ENCODE data around the gene KSR1. TPM values are rescaled to one million over a fixed set of nuclear protein-coding genes. Genes with fewer than 3 reads are reported as not detected.
"Not testable (repeated sequence)": the region's sequence is repeated elsewhere in the genome, so short reads cannot be mapped to it uniquely, and the experiment has no call there.

The KSR1 gene
- total and polyA plus RNA-seq, 2 of the 4 experiments (the other 2 are of a cell fraction) = 12.5 to 21.9 TPM

DNA sequence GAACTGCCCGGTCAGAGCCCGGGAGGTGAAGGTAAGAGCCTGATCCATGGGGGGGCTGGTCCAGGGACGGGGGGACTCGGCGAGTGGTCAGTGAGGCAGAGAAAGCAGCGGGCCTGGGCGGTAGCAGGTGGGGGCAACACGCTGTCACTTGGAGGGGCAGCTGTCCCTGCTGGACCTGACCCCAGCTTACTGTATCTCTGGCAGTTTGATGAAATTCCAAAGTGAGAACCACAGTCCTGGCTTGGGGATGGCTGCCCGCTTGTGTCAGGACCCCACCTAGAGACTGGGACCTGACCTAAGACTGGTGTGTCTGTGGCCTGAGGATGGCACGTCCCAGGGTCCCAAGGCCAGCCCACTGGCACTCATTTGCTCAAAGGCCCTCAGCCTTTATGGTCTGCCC is 35.1 kb upstream of the KSR1 start:
- intact Hi-C loops (cut with micrococcal nuclease) = no loop called here
- ChIA-PET CTCF (no interaction called here), POLR2A (ENCODE audit: unreplicated experiment) (no interaction called here)
- Histone ChIP-seq H3K27me3 (ENCODE audit: control insufficient read depth, insufficient read depth, low read length) (peaks cover 5% of the 10 kb centered on the region), H4K8ac (ENCODE audit: low read depth in 2 of 2, low read length in 2 of 2) (no peak overlapping the region), H3K4me3 (ENCODE audit: insufficient read depth, low read depth, low read length) (no peak overlapping the region), H3K9me1 (ENCODE audit: insufficient read depth, low read length) (no peaks in the 10 kb centered on the region), H4K91ac (ENCODE audit: insufficient read depth, low read depth, low read length) (no peak overlapping the region), H3K79me1 (ENCODE audit: low read depth in 1 of 2, low read length in 2 of 2) (no peaks in the 10 kb centered on the region), H4K20me1 (ENCODE audit: insufficient read depth, low read length) (no peaks in the 10 kb centered on the region; the same call in 1 of the 2 replicates), H3K23ac (ENCODE audit: low read depth, low read length) (no peak overlapping the region), H2BK20ac (ENCODE audit: low read depth, low read length) (no peak overlapping the region), H3K4me2 (ENCODE audit: low read depth, low read length) (no peak overlapping the region), H3K18ac (ENCODE audit: low read depth, low read length) (no peak overlapping the region), H2AFZ (replicated peaks; ENCODE audit: low read length, poor library complexity) (no peak overlapping the region), H2BK120ac (ENCODE audit: low read depth, low read length) (no peak overlapping the region), H2AK5ac (ENCODE audit: low read depth, low read length) (no peak overlapping the region), H3K14ac (replicated peaks; ENCODE audit: low read depth, low read length) (no peak overlapping the region), H2BK15ac (ENCODE audit: low read depth, low read length) (no peak overlapping the region), H2BK5ac (ENCODE audit: low read depth, low read length, poor library complexity, severe bottlenecking) (no peak overlapping the region), H3K4me1 (ENCODE audit: control insufficient read depth, insufficient read depth, low read length) (no peaks in the 10 kb centered on the region), H2AK9ac (replicated peaks; ENCODE audit: low read depth, low read length, poor library complexity) (no peak overlapping the region), H3K36me3 (ENCODE audit: control insufficient read depth, insufficient read depth, low read length) (no peaks in the 10 kb centered on the region), H3K27ac (ENCODE audit: insufficient read depth, low read length) (no peak overlapping the region), H3K9ac (ENCODE audit: low read depth, low read length) (no peak overlapping the region), H3K9me3 (ENCODE audit: control insufficient read depth, insufficient read depth, low read length) (no peaks in the 10 kb centered on the region), H3K4ac (ENCODE audit: low read depth, low read length) (no peak overlapping the region), H3K56ac (ENCODE audit: extremely low read depth, insufficient read depth, low read length) (no peak overlapping the region), H4K5ac (ENCODE audit: low read depth, low read length) (no peak overlapping the region)
- TF ChIP-seq MXI1 (IDR thresholded peaks at IDR 0.05; ENCODE audit: borderline replicate concordance, low read depth, low read length) (no peak), RFX5 (IDR thresholded peaks at IDR 0.05; ENCODE audit: low read depth, low read length) (no peak), SMC3 (IDR thresholded peaks at IDR 0.05; ENCODE audit: low read depth, low read length) (no peak), CHD1 (IDR thresholded peaks at IDR 0.05; ENCODE audit: low read depth, low read length) (no peak), POLR2A (IDR thresholded peaks at IDR 0.05; ENCODE audit: low read depth, low read length) (no peak), NFE2L2 (IDR thresholded peaks at IDR 0.05; ENCODE audit: low read depth, low read length) (no peak), FOS (IDR thresholded peaks at IDR 0.05; ENCODE audit: low read depth, low read length) (no peak)
- TF ChIP-seq, protein P1, sequence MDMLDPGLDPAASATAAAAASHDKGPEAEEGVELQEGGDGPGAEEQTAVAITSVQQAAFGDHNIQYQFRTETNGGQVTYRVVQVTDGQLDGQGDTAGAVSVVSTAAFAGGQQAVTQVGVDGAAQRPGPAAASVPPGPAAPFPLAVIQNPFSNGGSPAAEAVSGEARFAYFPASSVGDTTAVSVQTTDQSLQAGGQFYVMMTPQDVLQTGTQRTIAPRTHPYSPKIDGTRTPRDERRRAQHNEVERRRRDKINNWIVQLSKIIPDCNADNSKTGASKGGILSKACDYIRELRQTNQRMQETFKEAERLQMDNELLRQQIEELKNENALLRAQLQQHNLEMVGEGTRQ (IDR thresholded peaks at IDR 0.05; ENCODE audit: low read depth, low read length) = no peak
- no TSS peak for BruUV-seq (replicated peaks)
- WGBS, 2 experiments (ENCODE audit: extremely low coverage in 2 of 2, insufficient read length in 1 of 2) = no CpG with 5 or more reads among the region's 10 CpGs
- ATAC-seq (ENCODE audit: low read depth) = no peak
- dilution Hi-C loops (cut with HindIII; ENCODE audit: low sequenced_read_pairs, unreplicated experiment) = no loop called here
- DNase-seq = no peak
- in situ Hi-C loops (cut with MboI; ENCODE audit: low sequenced_read_pairs) = no loop called here

DNA sequence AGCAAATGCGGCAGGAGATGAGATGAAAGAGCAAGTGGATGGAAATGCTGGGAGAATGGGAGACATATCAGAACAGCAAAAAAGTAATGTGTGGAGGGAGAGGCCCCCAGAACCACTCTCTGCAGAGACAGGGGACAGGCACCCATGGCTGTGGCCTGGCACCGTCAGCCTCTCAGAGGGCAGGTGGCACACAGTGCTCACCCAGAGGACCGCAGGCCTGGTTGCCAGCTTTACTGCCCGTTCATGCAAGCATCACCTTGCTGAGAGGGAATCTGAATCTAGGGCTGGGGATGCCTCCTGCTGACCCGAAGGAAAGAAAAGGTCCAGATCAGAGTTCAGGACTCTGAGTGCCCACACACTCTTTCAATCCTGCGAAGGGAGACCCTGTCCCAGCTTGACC is 34.6 kb upstream of the KSR1 start:
- CTCF ChIA-PET; H2AK9ac ChIP-seq (replicated peaks; ENCODE audit: low read depth, low read length, poor library complexity); H2BK15ac ChIP-seq (ENCODE audit: low read depth, low read length); H3K9ac ChIP-seq (ENCODE audit: low read depth, low read length); H2BK20ac ChIP-seq (ENCODE audit: low read depth, low read length); H4K8ac ChIP-seq (ENCODE audit: low read depth in 2 of 2, low read length in 2 of 2); H3K9me1 ChIP-seq (ENCODE audit: insufficient read depth, low read length); H3K14ac ChIP-seq (replicated peaks; ENCODE audit: low read depth, low read length); H2AFZ ChIP-seq (replicated peaks; ENCODE audit: low read length, poor library complexity); H4K91ac ChIP-seq (ENCODE audit: insufficient read depth, low read depth, low read length); H2BK5ac ChIP-seq (ENCODE audit: low read depth, low read length, poor library complexity, severe bottlenecking); H3K4me1 ChIP-seq (ENCODE audit: control insufficient read depth, insufficient read depth, low read length); BruUV-seq (replicated peaks); POLR2A ChIA-PET (ENCODE audit: unreplicated experiment); ATAC-seq (ENCODE audit: low read depth); H3K36me3 ChIP-seq (ENCODE audit: control insufficient read depth, insufficient read depth, low read length); intact Hi-C loops (cut with micrococcal nuclease); in situ Hi-C loops (cut with MboI; ENCODE audit: low sequenced_read_pairs); H2BK120ac ChIP-seq (ENCODE audit: low read depth, low read length); H3K56ac ChIP-seq (ENCODE audit: extremely low read depth, insufficient read depth, low read length); H2AK5ac ChIP-seq (ENCODE audit: low read depth, low read length); DNase-seq; H3K4me2 ChIP-seq (ENCODE audit: low read depth, low read length); H4K5ac ChIP-seq (ENCODE audit: low read depth, low read length); H3K9me3 ChIP-seq (ENCODE audit: control insufficient read depth, insufficient read depth, low read length); dilution Hi-C loops (cut with HindIII; ENCODE audit: low sequenced_read_pairs, unreplicated experiment); H4K20me1 ChIP-seq (ENCODE audit: insufficient read depth, low read length); H3K23ac ChIP-seq (ENCODE audit: low read depth, low read length); H3K79me1 ChIP-seq (ENCODE audit: low read depth in 1 of 2, low read length in 2 of 2); H3K27ac ChIP-seq (ENCODE audit: insufficient read depth, low read length); H3K4ac ChIP-seq (ENCODE audit: low read depth, low read length); H3K27me3 ChIP-seq (ENCODE audit: control insufficient read depth, insufficient read depth, low read length); H3K18ac ChIP-seq (ENCODE audit: low read depth, low read length); H3K4me3 ChIP-seq (ENCODE audit: insufficient read depth, low read depth, low read length): not testable (repeated sequence)
- WGBS, 2 experiments (ENCODE audit: extremely low coverage in 2 of 2, insufficient read length in 1 of 2) = 61% methylated on average over 2 of the region's 6 CpGs; no CpG with 5 or more reads in 1 of the 2 experiments
